K562 (cell line): ENCODE results near the gene FIZ1. TPM values are rescaled to one million over a fixed set of nuclear protein-coding genes. Genes with fewer than 3 reads are reported as not detected.

ENCODE experiments used
- ATAC-seq: fragments of 200-7000 bp; cut with Tn5 transposase; 3 replicates; pipeline ENCODE4 v1.9.1; 2020; ENCODE audit warnings: moderate library complexity
- BruUV-seq: library from RNA; stranded (reverse); fragments of 400-500 nt; replicated peaks from 2 replicates; lab custom pipeline; 2021; lab: Mats Ljungman, UMichigan
- CTCF ChIA-PET: fragments of 300-600 bp; formaldehyde crosslinking; extraction: SDS; loops from one replicate; lab custom pipeline; 2021; ENCODE audit warnings: low intra/inter-chr PET ratio; lab: Yijun Ruan, JAX
- POLR2A ChIA-PET: fragments of 300-600, 350-650 bp; sonication (Branson Sonifier 250); formaldehyde crosslinking; extraction: SDS; loops from one replicate; lab custom pipeline; 2021; ENCODE audit warnings: antibody characterized with exemption, inconsistent platforms; lab: Yijun Ruan, JAX
- DNase-seq, 4 experiments: peaks; one replicate each; pipeline versions ENCODE4 v3.0.0 to v3.0.0-alpha.2; 2011 to 2018; ENCODE audit warnings: low spot score in 3 of 4, mixed read lengths in 3 of 4; ENCODE audit errors: extremely low read depth in 1 of 4
- FAIRE-seq: peaks from 2 replicates; lab custom pipeline; 2011; peaks lifted over from hg19 to GRCh38; lab: Jason Lieb, UNC
- H2AFZ ChIP-seq: 2 replicates; pipeline ENCODE4 v1.6.0; 2011; ENCODE audit warnings: low read depth, low read length, control low read depth, inconsistent platforms
- H3K27ac ChIP-seq: fragments of 200-600 bp; 3 replicates; pipeline ENCODE4 v1.8.0; 2011; ENCODE audit warnings: low read depth, mild to moderate bottlenecking, control low read depth, inconsistent platforms, low read length, moderate library complexity, mixed read lengths; ENCODE audit errors: extremely low read depth
- H3K27me3 ChIP-seq, 2 experiments: fragments of 300-600 bp in 1 of 2; 2 replicates in 1 of 2; 3 replicates in 1 of 2; pipeline versions ENCODE4 v1.6.0 to v1.8.0; 2011; ENCODE audit warnings: inconsistent platforms in 2 of 2, low read length in 2 of 2, mild to moderate bottlenecking in 1 of 2, mixed read lengths in 1 of 2, moderate library complexity in 1 of 2; ENCODE audit not compliant: control insufficient read depth in 2 of 2, insufficient read depth in 2 of 2
- H3K36me3 ChIP-seq: fragments of 300-600 bp; 3 replicates; pipeline ENCODE4 v1.8.0; 2011; ENCODE audit warnings: mild to moderate bottlenecking, low read length, inconsistent platforms; ENCODE audit not compliant: control insufficient read depth, insufficient read depth
- H3K4me1 ChIP-seq, 2 experiments: fragments of 200-600 bp in 1 of 2; replicated peaks in 1 of 2; 2 replicates in 1 of 2; 3 replicates in 1 of 2; pipeline versions ENCODE4 v1.5.1 to v1.8.0; 2011; ENCODE audit warnings: inconsistent platforms in 2 of 2, low read length in 2 of 2, mild to moderate bottlenecking in 1 of 2, mixed read lengths in 1 of 2, moderate library complexity in 1 of 2; ENCODE audit not compliant: control insufficient read depth in 2 of 2, insufficient read depth in 2 of 2
- H3K4me2 ChIP-seq: 2 replicates; pipeline ENCODE4 v1.6.1; 2011; ENCODE audit warnings: low read length, control low read depth, inconsistent platforms, mixed read lengths; ENCODE audit not compliant: insufficient read depth
- H3K4me3 ChIP-seq: fragments of 200-600 bp; sonication (generic), shearing (Covaris generic); 2 replicates; pipeline ENCODE4 v1.5.1; 2016; ENCODE audit warnings: control low read depth, inconsistent platforms
- H3K79me2 ChIP-seq: fragments of 200-600 bp; 3 replicates; pipeline ENCODE4 v1.8.0; 2011; ENCODE audit warnings: low read length, inconsistent platforms; ENCODE audit not compliant: control insufficient read depth, insufficient read depth
- H3K9ac ChIP-seq, 2 experiments: 2 replicates each; pipeline versions ENCODE4 v1.6.0 to v1.6.1; 2011; ENCODE audit warnings: low read depth in 2 of 2, low read length in 2 of 2, control low read depth in 1 of 2, inconsistent platforms in 1 of 2, mild to moderate bottlenecking in 1 of 2, mixed read lengths in 1 of 2; ENCODE audit not compliant: insufficient read depth in 1 of 2
- H3K9me1 ChIP-seq: one replicate; pipeline ENCODE4 v1.6.0; 2011; ENCODE audit warnings: inconsistent platforms, mild to moderate bottlenecking, low read length, moderate library complexity; ENCODE audit not compliant: control insufficient read depth, insufficient read depth
- H3K9me3 ChIP-seq: replicated peaks from 2 replicates; pipeline ENCODE4 v1.5.1; 2011; ENCODE audit warnings: low read depth, low read length, inconsistent platforms; ENCODE audit not compliant: control insufficient read depth, insufficient read depth
- H4K20me1 ChIP-seq: replicated peaks from 2 replicates; pipeline ENCODE4 v1.6.1; 2011; ENCODE audit warnings: low read length, inconsistent platforms, mixed read lengths; ENCODE audit not compliant: control insufficient read depth, insufficient read depth
- BMI1 ChIP-seq: fragments of 150-350 bp; IDR thresholded peaks from 2 replicates; pipeline ENCODE4 v1.6.1; 2014; ENCODE audit warnings: low read length
- GABPB1 ChIP-seq: sonication (generic); formaldehyde crosslinking; IDR thresholded peaks from 2 replicates; pipeline ENCODE4 v1.8.0; 2022; ENCODE audit warnings: mild to moderate bottlenecking, missing genetic modification reagents
- HDAC1 ChIP-seq, 2 experiments: fragments of 450-650 bp; IDR thresholded peaks; 2 replicates each; pipeline ENCODE4 v1.6.1; 2016 to 2017; ENCODE audit warnings: inconsistent platforms in 1 of 2, mild to moderate bottlenecking in 1 of 2, moderate library complexity in 1 of 2
- JUN ChIP-seq, 2 experiments: sonication (generic) in 1 of 2; formaldehyde crosslinking in 1 of 2; IDR thresholded peaks; 2 replicates each; pipeline versions ENCODE4 v1.6.1 to v1.8.0; 2012 to 2022; ENCODE audit warnings: borderline replicate concordance in 2 of 2, mild to moderate bottlenecking in 2 of 2, improper control_type of control experiment in 1 of 2, low read depth in 1 of 2, low read length in 1 of 2, missing genetic modification reagents in 1 of 2
- KAT7 ChIP-seq: sonication (generic); formaldehyde crosslinking; IDR thresholded peaks from 2 replicates; pipeline ENCODE4 v1.8.0; 2022; ENCODE audit warnings: missing genetic modification reagents, mild to moderate bottlenecking, borderline replicate concordance
- MEF2D ChIP-seq: conservative IDR thresholded peaks from 2 replicates; pipeline ENCODE4 v1.6.1; 2016; ENCODE audit warnings: low read depth, missing genetic modification characterization, missing compliant biosample characterization
- NONO ChIP-seq, 2 experiments: fragments of 200-400 bp in 1 of 2; fragments of 450-650 bp in 1 of 2; formaldehyde crosslinking in 1 of 2; IDR thresholded peaks; 2 replicates each; pipeline ENCODE4 v1.6.1; 2017; ENCODE audit warnings: low read depth in 2 of 2, mild to moderate bottlenecking in 2 of 2, moderate library complexity in 2 of 2, low read length in 1 of 2
- OTX1 ChIP-seq: fragments of 450-650 bp; formaldehyde crosslinking; IDR thresholded peaks from 2 replicates; pipeline ENCODE4 v1.4.0; 2022; ENCODE audit warnings: mild to moderate bottlenecking
- SIN3B ChIP-seq: fragments of 450-650 bp; IDR thresholded peaks from 2 replicates; pipeline ENCODE4 v1.6.1; 2017; ENCODE audit warnings: low read depth, mild to moderate bottlenecking, moderate library complexity
- SMARCB1 ChIP-seq: IDR thresholded peaks from 2 replicates; pipeline ENCODE4 v1.6.1; 2011; ENCODE audit warnings: improper control_type of control experiment, low read depth; ENCODE audit not compliant: insufficient read length
- SPI1 ChIP-seq: IDR thresholded peaks from 2 replicates; pipeline ENCODE4 v1.6.1; 2011; ENCODE audit warnings: low read depth, low read length, control low read depth, borderline replicate concordance
- SREBF1 ChIP-seq: fragments of 150-350 bp; IDR thresholded peaks from 2 replicates; pipeline ENCODE4 v1.6.1; 2014; ENCODE audit warnings: antibody characterized with exemption, low read depth, low read length, borderline replicate concordance
- TEAD1 ChIP-seq, 2 experiments: fragments of 450-650 bp in 1 of 2; sonication (generic) in 1 of 2; formaldehyde crosslinking; IDR thresholded peaks; 2 replicates each; pipeline versions ENCODE4 v1.4.0 to v1.8.0; 2020 to 2022; ENCODE audit warnings: mild to moderate bottlenecking in 2 of 2, missing genetic modification reagents in 1 of 2
- THRB ChIP-seq: fragments of 450-650 bp; formaldehyde crosslinking; conservative IDR thresholded peaks from 2 replicates; pipeline ENCODE4 v1.4.0; 2022; ENCODE audit warnings: mild to moderate bottlenecking, missing genetic modification characterization
- ZBTB49 ChIP-seq: sonication (generic); formaldehyde crosslinking; IDR thresholded peaks from 2 replicates; pipeline ENCODE4 v1.8.0; 2022; ENCODE audit warnings: missing genetic modification reagents, mild to moderate bottlenecking, borderline replicate concordance
- ZNF143 ChIP-seq: sonication (generic); formaldehyde crosslinking; IDR thresholded peaks from 2 replicates; pipeline ENCODE4 v1.9.0; 2022; ENCODE audit warnings: mild to moderate bottlenecking, missing genetic modification reagents
- ZNF146 ChIP-seq: IDR thresholded peaks from one replicate; pipeline ENCODE4 v1.6.1; 2018; ENCODE audit warnings: missing compliant biosample characterization; ENCODE audit not compliant: unreplicated experiment
- ZNF696 ChIP-seq: fragments of 250-450 bp; sonication (Bioruptor Pico); conservative IDR thresholded peaks from 2 replicates; pipeline ENCODE4 v1.4.0; 2020; ENCODE audit warnings: mild to moderate bottlenecking, moderate library complexity
- WGBS: fragments of 100-300 bp; shearing (Covaris generic); methylation state at CpG from one replicate; pipeline ENCODE4 v1.1.6; 2016; ENCODE audit warnings: low coverage, mixed read lengths; ENCODE audit not compliant: insufficient coverage; ENCODE audit errors: missing lambda C conversion rate; 5-methylcytosine and 5-hydroxymethylcytosine counted together
- in situ Hi-C: fragments of 300-500 bp; cut with MboI; formaldehyde crosslinking; loops from 4 replicates; pipeline ENCODE4 v1.15.0; 2018; ENCODE audit warnings: inconsistent platforms, mixed read lengths
- intact Hi-C: fragments of 100-400 bp; cut with micrococcal nuclease; formaldehyde crosslinking; loops from 2 replicates; pipeline ENCODE4 v1.14.2; 2022
- polyA plus RNA-seq, 8 experiments: library from polyadenylated mRNA; depleted of rRNA in 4 of 8; stranded (reverse) in 5 of 8; unstranded in 3 of 8; fragments of >200 nt; fragmentation: Nextera tagmentation in 2 of 8; fragmentation: Illumina TruSeq in 1 of 8; extraction: Ambion mirVana in 2 of 8; extraction: Trizol in 1 of 8; gene quantifications; 2 replicates each; pipeline versions ENCODE4 v1.2.1 to v1.2.3, GENCODE V29; 2011 to 2014; ENCODE audit warnings: inconsistent platforms in 1 of 8, missing spikeins in 1 of 8
- total RNA-seq, 7 experiments: library from RNA; depleted of rRNA in 6 of 7; stranded (reverse); fragments of >200 nt in 6 of 7; fragmentation: Illumina TruSeq in 2 of 7; extraction: Trizol in 2 of 7; gene quantifications; 2 replicates each; pipeline versions ENCODE4 v1.2.1 to v1.2.3, GENCODE V29; 2011 to 2021; ENCODE audit warnings: low replicate concordance in 1 of 7

Gene FIZ1
- total and polyA plus RNA-seq, 9 of the 15 experiments (the other 6 are each of a cell fraction or from before 2014, with no cell fraction given): 0.79 to 17.5 (median 5.5) TPM

- ChIA-PET POLR2A (interaction anchor here (0.5 to 1.8 kb wide), 6 partner anchors 10 to 56 kb away, joined by 3 to 18 read pairs (median 3); partner anchors contain the start of gene ZNF784), CTCF (interaction anchor here (1.0 kb wide), 1 partner anchor 12 kb away, joined by 4 read pairs; the partner anchor contains the start of gene CCDC106)
- peaks cover 11% of the 10 kb centered on the region; the same call in 2 of the 3 replicates for H3K36me3 ChIP-seq
- peak overlapping the region; percentile 92 for H3K27ac ChIP-seq
- H3K9ac ChIP-seq: peak overlapping the region; percentile 98
- BruUV-seq: no TSS peak
- H3K27me3 ChIP-seq: no peaks in the 10 kb centered on the region
- peak overlapping the region; percentile 88 for H3K4me3 ChIP-seq
- in situ Hi-C loops: loop anchor here (5.0 to 25.0 kb wide), 4 partner anchors 176 to 761 kb away; partner anchors contain the start of genes FCAR, TNNT1 and ZSCAN5A
- ATAC-seq (no peak), FAIRE-seq (no peak), DNase-seq (no peak)
- H3K4me2 ChIP-seq: peak overlapping the region; percentile 98
- H3K4me1 ChIP-seq: peaks cover 26 to 43% of the 10 kb centered on the region in 2 experiments
- intact Hi-C loops: loop anchor here (10.0 kb wide), 1 partner anchor 491 kb away; the partner anchor contains the start of gene TNNT1
- peaks cover 49% of the 10 kb centered on the region for H3K79me2 ChIP-seq
- 0 out of 2 replicates have a peak, but pooled peaks cover 2% of the 10 kb centered on the region for H3K9me3 ChIP-seq
- WGBS: 9% methylated on average over 7 of the region's 7 CpGs
- no peak overlapping the region for H2AFZ ChIP-seq
- no peaks in the 10 kb centered on the region for H4K20me1 ChIP-seq
- H3K9me1 ChIP-seq: no peaks in the 10 kb centered on the region
- TF ChIP-seq SMARCB1 (no peak), SPI1 (0 out of 2 replicates have a peak, but pooled peaks have one; percentile 8), SIN3B (no peak), THRB (CRISPR knock-in tag) (peak; percentile 10; the same call in 1 of the 2 replicates), SREBF1 (no peak), HDAC1 (IDR thresholded peaks at IDR 0.05) (no peak), GABPB1 (no peak), TEAD1 (CRISPR knock-in tag; IDR thresholded peaks at IDR 0.05) (peak in 1 of 2 experiments; percentile 13; a peak in 1 of 4 replicates), NONO (IDR thresholded peaks at IDR 0.05; ENCODE audit: low read depth in 2 of 2, low read length in 1 of 2) (no peak), JUN (IDR thresholded peaks at IDR 0.05; ENCODE audit: borderline replicate concordance, low read depth, low read length) (no peak), JUN (CRISPR knock-in tag; IDR thresholded peaks at IDR 0.05; ENCODE audit: borderline replicate concordance) (no peak), ZBTB49 (no peak), ZNF146 (CRISPR knock-in tag) (no peak), OTX1 (CRISPR knock-in tag) (peak; percentile 67; the same call in 1 of the 2 replicates), BMI1 (no peak), ZNF696 (no peak), ZNF143 (CRISPR knock-in tag) (peak; percentile 25; the same call in 1 of the 2 replicates), KAT7 (0 out of 2 replicates have a peak, but pooled peaks have one; percentile 69), MEF2D (tag) (no peak)
These were observed 36.6 kb upstream of the FIZ1 start for GRCh38 chr19:55635856-55636440.
